Ishikawa (cell line): ENCODE results near the gene MESP2.

Experiments used
- CREB1 ChIP-seq: IDR thresholded peaks from 2 replicates; pipeline ENCODE4 v1.6.1; 2012; ENCODE audit warnings: low read depth
- EGR1 ChIP-seq: IDR thresholded peaks from 2 replicates; pipeline ENCODE4 v1.6.1; 2012
- FOXM1 ChIP-seq: IDR thresholded peaks from 2 replicates; pipeline ENCODE4 v1.6.1; 2012; ENCODE audit warnings: low read depth, borderline replicate concordance
- NFIC ChIP-seq: IDR thresholded peaks from 2 replicates; pipeline ENCODE4 v1.6.1; 2012
- TAF1 ChIP-seq: IDR thresholded peaks from 2 replicates; pipeline ENCODE4 v1.6.1; 2012; ENCODE audit warnings: low read depth, mild to moderate bottlenecking
- TCF12 ChIP-seq: IDR thresholded peaks from 2 replicates; pipeline ENCODE4 v1.6.1; 2012; ENCODE audit warnings: low read depth
- TEAD4 ChIP-seq: IDR thresholded peaks from 2 replicates; pipeline ENCODE4 v1.6.1; 2012
- YY1 ChIP-seq: IDR thresholded peaks from 2 replicates; pipeline ENCODE4 v1.6.1; 2012; ENCODE audit warnings: low read depth
- TF ChIP-seq, protein P1 (sequence below): IDR thresholded peaks from 2 replicates; pipeline ENCODE4 v1.6.1; 2012; ENCODE audit warnings: low read depth, mild to moderate bottlenecking
- TF ChIP-seq, protein P2 (sequence below): IDR thresholded peaks from 2 replicates; pipeline ENCODE4 v1.6.1; 2012

DNA sequence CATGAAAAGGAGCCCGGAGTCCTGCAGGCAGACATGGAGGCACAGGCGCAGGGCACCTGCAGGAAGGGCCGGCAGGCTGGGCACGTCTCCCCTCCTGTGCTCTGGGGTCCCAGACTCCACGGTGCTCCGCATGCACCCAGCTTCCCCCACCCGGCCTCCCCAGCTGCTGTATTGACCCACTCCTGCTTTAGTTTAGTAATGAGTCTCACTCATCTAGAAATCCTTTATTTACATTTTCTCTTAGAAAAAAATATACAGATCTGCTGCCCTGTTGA, 8.5 kb downstream of the MESP2 start:
- TF ChIP-seq NFIC (no peak), FOXM1 (no peak), TCF12 (no peak), TEAD4 (no peak), YY1 (no peak), EGR1 (no peak), CREB1 (no peak), TAF1 (no peak)
- TF ChIP-seq, protein P1, sequence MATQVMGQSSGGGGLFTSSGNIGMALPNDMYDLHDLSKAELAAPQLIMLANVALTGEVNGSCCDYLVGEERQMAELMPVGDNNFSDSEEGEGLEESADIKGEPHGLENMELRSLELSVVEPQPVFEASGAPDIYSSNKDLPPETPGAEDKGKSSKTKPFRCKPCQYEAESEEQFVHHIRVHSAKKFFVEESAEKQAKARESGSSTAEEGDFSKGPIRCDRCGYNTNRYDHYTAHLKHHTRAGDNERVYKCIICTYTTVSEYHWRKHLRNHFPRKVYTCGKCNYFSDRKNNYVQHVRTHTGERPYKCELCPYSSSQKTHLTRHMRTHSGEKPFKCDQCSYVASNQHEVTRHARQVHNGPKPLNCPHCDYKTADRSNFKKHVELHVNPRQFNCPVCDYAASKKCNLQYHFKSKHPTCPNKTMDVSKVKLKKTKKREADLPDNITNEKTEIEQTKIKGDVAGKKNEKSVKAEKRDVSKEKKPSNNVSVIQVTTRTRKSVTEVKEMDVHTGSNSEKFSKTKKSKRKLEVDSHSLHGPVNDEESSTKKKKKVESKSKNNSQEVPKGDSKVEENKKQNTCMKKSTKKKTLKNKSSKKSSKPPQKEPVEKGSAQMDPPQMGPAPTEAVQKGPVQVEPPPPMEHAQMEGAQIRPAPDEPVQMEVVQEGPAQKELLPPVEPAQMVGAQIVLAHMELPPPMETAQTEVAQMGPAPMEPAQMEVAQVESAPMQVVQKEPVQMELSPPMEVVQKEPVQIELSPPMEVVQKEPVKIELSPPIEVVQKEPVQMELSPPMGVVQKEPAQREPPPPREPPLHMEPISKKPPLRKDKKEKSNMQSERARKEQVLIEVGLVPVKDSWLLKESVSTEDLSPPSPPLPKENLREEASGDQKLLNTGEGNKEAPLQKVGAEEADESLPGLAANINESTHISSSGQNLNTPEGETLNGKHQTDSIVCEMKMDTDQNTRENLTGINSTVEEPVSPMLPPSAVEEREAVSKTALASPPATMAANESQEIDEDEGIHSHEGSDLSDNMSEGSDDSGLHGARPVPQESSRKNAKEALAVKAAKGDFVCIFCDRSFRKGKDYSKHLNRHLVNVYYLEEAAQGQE = no peak
- TF ChIP-seq, protein P2, sequence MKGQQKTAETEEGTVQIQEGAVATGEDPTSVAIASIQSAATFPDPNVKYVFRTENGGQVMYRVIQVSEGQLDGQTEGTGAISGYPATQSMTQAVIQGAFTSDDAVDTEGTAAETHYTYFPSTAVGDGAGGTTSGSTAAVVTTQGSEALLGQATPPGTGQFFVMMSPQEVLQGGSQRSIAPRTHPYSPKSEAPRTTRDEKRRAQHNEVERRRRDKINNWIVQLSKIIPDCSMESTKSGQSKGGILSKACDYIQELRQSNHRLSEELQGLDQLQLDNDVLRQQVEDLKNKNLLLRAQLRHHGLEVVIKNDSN = no peak
